Measurements from ENCODE around the gene ACVR1. TPM values are rescaled to one million over a fixed set of nuclear protein-coding genes. Genes with fewer than 3 reads are reported as not detected.
A peak's percentile ranks its signal among the peaks of the same experiment; 100 is the strongest.

The ACVR1 gene
- total and polyA plus RNA-seq, 9 of the 15 experiments (the other 6 are each of a cell fraction or from before 2014, with no cell fraction given) = 3.8 to 14.3 (median 6.9) TPM

- TF ChIP-seq XRCC4 (IDR thresholded peaks at IDR 0.05; ENCODE audit: extremely low read depth, insufficient read depth, insufficient read length) (no peak), ZNF165 (CRISPR knock-in tag; IDR thresholded peaks at IDR 0.05; ENCODE audit: borderline replicate concordance) (no peak), JUND (IDR thresholded peaks at IDR 0.05; ENCODE audit: borderline replicate concordance, low read depth, low read length) (peak; percentile 99), JUND (tag; IDR thresholded peaks at IDR 0.05; ENCODE audit: borderline replicate concordance, low read depth, low read length) (peak; percentile 99), STAT5A (IDR thresholded peaks at IDR 0.05; ENCODE audit: borderline replicate concordance, low read length) (peak; percentile 66), HNRNPL (IDR thresholded peaks at IDR 0.05; ENCODE audit: low read depth, low read length) (no peak), IRF1 (CRISPR knock-in tag; IDR thresholded peaks at IDR 0.05; ENCODE audit: borderline replicate concordance) (no peak), CLOCK (CRISPR knock-in tag; IDR thresholded peaks at IDR 0.05; ENCODE audit: borderline replicate concordance) (no peak), CBX1 (IDR thresholded peaks at IDR 0.05; ENCODE audit: low read depth) (no peak), PYGO2 (tag; IDR thresholded peaks at IDR 0.05) (no peak), ZNF239 (CRISPR knock-in tag; IDR thresholded peaks at IDR 0.05) (no peak), SIRT6 (IDR thresholded peaks at IDR 0.05; ENCODE audit: low read depth, low read length) (no peak), RAD21 (CRISPR knock-in tag; conservative IDR thresholded peaks at IDR 0.05 in 1 of 2, IDR thresholded peaks at IDR 0.05 in 1 of 2) (peak in 1 of 2 experiments; percentile 11; a peak in 1 of 4 replicates), ZNF277 (CRISPR knock-in tag; IDR thresholded peaks at IDR 0.05; ENCODE audit: borderline replicate concordance) (no peak), ELF1 (tag; IDR thresholded peaks at IDR 0.05) (no peak), MCM3 (IDR thresholded peaks at IDR 0.05) (no peak), NFATC3 (IDR thresholded peaks at IDR 0.05) (0 out of 2 replicates have a peak, but pooled peaks have one; percentile 21), ZNF41 (CRISPR knock-in tag; conservative IDR thresholded peaks at IDR 0.05) (no peak), ZC3H4 (CRISPR knock-in tag; IDR thresholded peaks at IDR 0.05; ENCODE audit: borderline replicate concordance) (no peak), HOMEZ (CRISPR knock-in tag; IDR thresholded peaks at IDR 0.05) (no peak), PHB (CRISPR knock-in tag; IDR thresholded peaks at IDR 0.05) (no peak), MYNN (IDR thresholded peaks at IDR 0.05) (0 out of 2 replicates have a peak, but pooled peaks have one; percentile 58), MYNN (CRISPR knock-in tag; IDR thresholded peaks at IDR 0.05) (no peak), HDAC2 (IDR thresholded peaks at IDR 0.05) (no peak), RNF2 (IDR thresholded peaks at IDR 0.05) (peak; percentile 23; the same call in 1 of the 2 replicates), MECOM (CRISPR knock-in tag; IDR thresholded peaks at IDR 0.05) (no peak)
Observed at GRCh38 chr2:157898591-157898996, 22.5 kb upstream of the ACVR1 start (continued).

All from K562 (cell line).